HepG2 (cell line): Measurements from ENCODE around the gene WDR59. TPM values are rescaled to one million over a fixed set of nuclear protein-coding genes. Genes with fewer than 3 reads are reported as not detected.

Experiments
- ATAC-seq: fragments of 200-7000 bp; cut with Tn5 transposase; 3 replicates; pipeline ENCODE4 v1.9.1; 2020; ENCODE audit warnings: mild to moderate bottlenecking, moderate library complexity
- BruUV-seq: library from RNA; stranded (reverse); fragments of 400-500 nt; replicated peaks from 2 replicates; lab custom pipeline; 2021; lab: Mats Ljungman, UMichigan
- CTCF ChIA-PET: fragments of 300-600 bp; formaldehyde crosslinking; extraction: SDS; loops from one replicate; lab custom pipeline; 2021; ENCODE audit warnings: low total read pairs, inconsistent platforms, low intra/inter-chr PET ratio; lab: Yijun Ruan, JAX
- POLR2A ChIA-PET: fragments of 350-600 bp; sonication (Branson Sonifier 250); formaldehyde crosslinking; loops from one replicate; lab custom pipeline; 2020; ENCODE audit warnings: antibody characterized with exemption, inconsistent platforms; lab: Yijun Ruan, JAX
- DNase-seq: peaks from one replicate; pipeline ENCODE4 v3.0.0-alpha.2; 2015; ENCODE audit warnings: low spot score
- FAIRE-seq: peaks from 3 replicates; lab custom pipeline; 2011; peaks lifted over from hg19 to GRCh38; lab: Jason Lieb, UNC
- H2AFZ ChIP-seq: one replicate; pipeline ENCODE4 v1.6.1; 2011; ENCODE audit warnings: low read length, inconsistent platforms
- H3K27ac ChIP-seq: fragments of 300-600 bp; 3 replicates; pipeline ENCODE4 v1.8.0; 2011; ENCODE audit warnings: mixed run types, mild to moderate bottlenecking, mixed read lengths, low read length, inconsistent platforms; ENCODE audit not compliant: insufficient read depth; ENCODE audit errors: extremely low read length
- H3K27me3 ChIP-seq, 2 experiments: fragments of 200-600 bp in 1 of 2; 2 replicates in 1 of 2; 3 replicates in 1 of 2; pipeline versions ENCODE4 v1.6.0 to v1.8.0; 2011; ENCODE audit warnings: low read length in 2 of 2, mild to moderate bottlenecking in 2 of 2, moderate library complexity in 2 of 2, inconsistent platforms in 1 of 2; ENCODE audit not compliant: insufficient read depth in 2 of 2, control insufficient read depth in 1 of 2
- H3K36me3 ChIP-seq, 2 experiments: fragments of 200-600 bp in 1 of 2; replicated peaks in 1 of 2; 2 replicates in 1 of 2; 3 replicates in 1 of 2; pipeline versions ENCODE4 v1.5.1 to v1.8.0; 2011; ENCODE audit warnings: low read length in 2 of 2, inconsistent platforms in 1 of 2; ENCODE audit not compliant: insufficient read depth in 2 of 2, control insufficient read depth in 1 of 2
- H3K4me1 ChIP-seq: 2 replicates; pipeline ENCODE4 v1.5.1; 2012; ENCODE audit warnings: low read length, inconsistent platforms; ENCODE audit not compliant: insufficient read depth
- H3K4me2 ChIP-seq: 2 replicates; pipeline ENCODE4 v1.6.0; 2011; ENCODE audit warnings: low read depth, low read length, inconsistent platforms
- H3K4me3 ChIP-seq, 3 experiments: fragments of 200-600 bp in 1 of 3; sonication (generic), shearing (Covaris generic) in 1 of 3; replicated peaks in 1 of 3; 2 replicates each; pipeline ENCODE4 v1.5.1; 2011 to 2016; ENCODE audit warnings: low read length in 3 of 3, inconsistent platforms in 2 of 3, low read depth in 2 of 3, mild to moderate bottlenecking in 2 of 3, control low read depth in 1 of 3, mixed read lengths in 1 of 3; ENCODE audit not compliant: insufficient read depth in 1 of 3
- H3K79me2 ChIP-seq: one replicate; pipeline ENCODE4 v1.6.1; 2011; ENCODE audit warnings: low read length, inconsistent platforms; ENCODE audit not compliant: insufficient read depth
- H3K9ac ChIP-seq: 2 replicates; pipeline ENCODE4 v1.6.0; 2011; ENCODE audit warnings: mild to moderate bottlenecking, low read depth, low read length, inconsistent platforms; ENCODE audit not compliant: insufficient read depth
- H3K9me3 ChIP-seq: 2 replicates; pipeline ENCODE4 v1.5.1; 2012; ENCODE audit warnings: mild to moderate bottlenecking, low read length
- H4K20me1 ChIP-seq: 2 replicates; pipeline ENCODE4 v1.6.0; 2011; ENCODE audit warnings: inconsistent platforms, mild to moderate bottlenecking, low read length, moderate library complexity; ENCODE audit not compliant: insufficient read depth
- CENPT ChIP-seq: sonication (generic); formaldehyde crosslinking; IDR thresholded peaks from 2 replicates; pipeline ENCODE4 v1.8.0; 2022; ENCODE audit warnings: low read depth, mild to moderate bottlenecking, moderate library complexity, missing genetic modification reagents
- GPN1 ChIP-seq: sonication (generic); formaldehyde crosslinking; IDR thresholded peaks from 2 replicates; pipeline ENCODE4 v1.5.1; 2020; ENCODE audit warnings: missing genetic modification reagents, borderline replicate concordance
- HHEX ChIP-seq: IDR thresholded peaks from 2 replicates; pipeline ENCODE4 v1.6.1; 2016; ENCODE audit warnings: control low read depth
- HMG20A ChIP-seq: IDR thresholded peaks from 2 replicates; pipeline ENCODE4 v1.6.1; 2016; ENCODE audit warnings: borderline replicate concordance
- HNF4A ChIP-seq: sonication (generic); formaldehyde crosslinking; IDR thresholded peaks from 2 replicates; pipeline ENCODE4 v1.4.0; 2020; ENCODE audit warnings: missing genetic modification reagents
- PITX1 ChIP-seq: sonication (generic); formaldehyde crosslinking; IDR thresholded peaks from 2 replicates; pipeline ENCODE4 v1.5.1; 2020; ENCODE audit warnings: mild to moderate bottlenecking, missing genetic modification reagents
- SKI ChIP-seq: fragments of 450-650 bp; IDR thresholded peaks from one replicate; pipeline ENCODE4 v1.6.1; 2018; ENCODE audit warnings: mild to moderate bottlenecking; ENCODE audit not compliant: partially characterized antibody
- TAF1 ChIP-seq: sonication (generic); formaldehyde crosslinking; IDR thresholded peaks from 2 replicates; pipeline ENCODE4 v1.4.0; 2020; ENCODE audit warnings: missing genetic modification reagents
- ZNF138 ChIP-seq: sonication (generic); formaldehyde crosslinking; IDR thresholded peaks from 2 replicates; pipeline ENCODE4 v1.5.0; 2020; ENCODE audit warnings: mild to moderate bottlenecking, low read depth, missing genetic modification reagents
- ZNF256 ChIP-seq: sonication (generic); formaldehyde crosslinking; conservative IDR thresholded peaks from 2 replicates; pipeline ENCODE4 v1.4.0; 2020; ENCODE audit warnings: missing genetic modification reagents
- ZSCAN25 ChIP-seq: sonication (generic); formaldehyde crosslinking; IDR thresholded peaks from 2 replicates; pipeline ENCODE4 v1.8.0; 2022; ENCODE audit warnings: mild to moderate bottlenecking, missing genetic modification reagents
- WGBS: methylation state at CpG from one replicate; pipeline ENCODE4 v1.1.6; 2017; ENCODE audit warnings: low lambda C conversion rate; 5-methylcytosine and 5-hydroxymethylcytosine counted together
- in situ Hi-C: cut with HindIII; loops from 2 replicates; pipeline ENCODE4 v1.10.0; 2017; ENCODE audit warnings: low pct_unique_long_range_greater_than_20kb; ENCODE audit not compliant: extremely low pct_ligation_motif_present
- intact Hi-C: fragments of 100-400 bp; cut with micrococcal nuclease; formaldehyde crosslinking; loops from one replicate; pipeline ENCODE4 v1.10.0; 2022; ENCODE audit not compliant: unreplicated experiment
- polyA plus RNA-seq, 8 experiments: library from polyadenylated mRNA; depleted of rRNA in 3 of 8; stranded (reverse) in 7 of 8; unstranded in 1 of 8; fragments of >200 nt; fragmentation: Illumina TruSeq in 4 of 8; extraction: Trizol in 4 of 8; gene quantifications; 2 replicates each; pipeline versions ENCODE4 v1.2.1 to v1.2.3, GENCODE V29; 2011 to 2016; ENCODE audit warnings: low read depth in 4 of 8, missing spikeins in 1 of 8, mixed read lengths in 1 of 8; ENCODE audit not compliant: insufficient read depth in 1 of 8
- total RNA-seq, 5 experiments: library from RNA; depleted of rRNA; stranded (reverse); fragments of >200 nt; fragmentation: Illumina TruSeq; extraction: Trizol; gene quantifications; 2 replicates each; pipeline ENCODE4 v1.2.3, GENCODE V29; 2016; ENCODE audit warnings: low read depth in 1 of 5
- TF ChIP-seq, protein P1 (sequence below): sonication (generic); formaldehyde crosslinking; IDR thresholded peaks from 2 replicates; pipeline ENCODE4 v1.4.0; 2020; ENCODE audit warnings: mild to moderate bottlenecking, missing genetic modification reagents
- TF ChIP-seq, protein P2 (sequence below), 2 experiments: sonication (generic) in 1 of 2; formaldehyde crosslinking in 1 of 2; IDR thresholded peaks; 2 replicates each; pipeline versions ENCODE4 v1.5.1 to v1.6.1; 2011 to 2020; ENCODE audit warnings: borderline replicate concordance in 1 of 2, low read depth in 1 of 2, low read length in 1 of 2, mild to moderate bottlenecking in 1 of 2, missing genetic modification reagents in 1 of 2, moderate library complexity in 1 of 2

Gene WDR59
- total and polyA plus RNA-seq, 2 of the 13 experiments (the other 11 are each of a cell fraction or from before 2014, with no cell fraction given), result 65.2 to 306 TPM

DNA sequence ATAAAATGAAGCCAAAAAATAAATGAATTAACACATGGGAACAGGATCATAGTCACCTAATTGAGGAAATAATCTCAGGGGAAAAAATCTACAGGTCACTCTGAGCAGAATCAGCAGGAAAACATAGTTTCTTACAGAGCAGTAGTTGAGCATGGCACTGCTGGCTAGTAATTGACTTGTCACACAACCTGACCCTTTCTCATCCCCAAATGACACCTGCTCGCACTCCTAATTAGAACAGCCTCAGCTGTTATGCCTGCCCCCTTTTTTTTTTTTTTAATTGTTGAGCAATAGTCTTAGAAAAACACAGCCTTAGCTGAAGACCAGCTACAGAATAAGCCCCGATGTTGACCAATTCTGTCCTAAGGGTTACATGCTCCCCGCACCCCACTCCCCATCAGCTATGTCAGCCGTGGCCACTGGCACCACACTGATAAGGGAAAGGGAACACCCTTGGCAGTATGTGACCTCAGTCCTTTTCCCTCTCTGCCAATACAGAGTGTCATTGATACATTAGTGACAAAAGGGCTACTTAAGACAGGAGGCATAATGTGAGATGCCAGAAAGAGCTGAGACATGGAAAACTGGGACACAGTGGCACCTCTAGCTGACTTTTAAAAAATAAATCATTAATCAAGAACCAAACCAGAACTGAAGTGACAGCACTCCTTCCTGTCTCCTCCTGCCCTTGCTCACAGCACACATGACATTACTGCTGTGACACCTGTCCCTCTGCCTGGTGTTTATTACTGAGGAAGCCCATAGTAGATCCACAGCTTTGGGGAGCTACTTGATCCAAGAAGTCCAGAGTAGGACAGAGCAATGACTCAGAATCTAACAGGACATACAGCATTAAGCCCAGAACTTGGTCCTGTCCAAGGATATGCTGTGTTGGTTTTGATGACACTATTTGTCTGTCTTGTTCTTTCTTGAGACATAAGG lies 41.7 kb downstream of the WDR59 start:
- H3K27ac ChIP-seq, result no peak overlapping the region
- ChIA-PET CTCF (no interaction called here), POLR2A (no interaction called here)
- ATAC-seq (no peak), FAIRE-seq (no peak), DNase-seq (no peak)
- no peak overlapping the region for H3K4me3 ChIP-seq
- H3K4me2 ChIP-seq, result no peak overlapping the region
- no peaks in the 10 kb centered on the region for H3K9me3 ChIP-seq
- peaks cover 34 to 85% of the 10 kb centered on the region in 2 experiments for H3K36me3 ChIP-seq
- WGBS, result 96% methylated on average over 4 of the region's 4 CpGs
- BruUV-seq, result no TSS peak
- in situ Hi-C loops (no loop called here), intact Hi-C loops (no loop called here)
- no peak overlapping the region for H2AFZ ChIP-seq
- H3K79me2 ChIP-seq, result no peaks in the 10 kb centered on the region
- H3K4me1 ChIP-seq, result peaks cover 5% of the 10 kb centered on the region
- no peaks in the 10 kb centered on the region for H3K27me3 ChIP-seq
- no peaks in the 10 kb centered on the region for H4K20me1 ChIP-seq
- TF ChIP-seq ZNF138 (CRISPR knock-in tag) (no peak), SKI (no peak), PITX1 (CRISPR knock-in tag) (no peak), GPN1 (CRISPR knock-in tag) (no peak)
- H3K9ac ChIP-seq, result no peak overlapping the region

DNA sequence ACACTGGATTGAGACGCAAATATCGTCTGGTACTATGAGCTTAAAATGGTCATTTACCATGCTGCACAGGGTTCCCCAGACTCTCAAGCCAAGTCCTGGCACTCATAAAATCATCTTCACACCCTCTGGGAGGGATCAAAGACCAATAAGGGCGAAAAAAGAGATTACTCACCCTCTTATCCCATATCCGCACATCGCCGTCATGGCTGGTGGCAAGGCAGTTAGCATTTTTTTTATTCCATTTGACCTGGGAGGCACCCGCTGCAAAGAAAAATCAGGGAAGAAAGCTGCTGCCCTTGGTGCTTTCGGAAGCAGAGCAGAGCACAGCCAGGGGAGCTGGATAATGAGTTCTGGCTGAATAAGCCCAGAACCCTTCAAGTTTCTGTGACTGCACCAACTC lies 42.4 kb downstream of the WDR59 start:
- ATAC-seq, result no peak
- in situ Hi-C loops, result no loop called here
- Histone ChIP-seq H3K4me3 (no peak overlapping the region), H4K20me1 (no peaks in the 10 kb centered on the region), H3K9me3 (no peaks in the 10 kb centered on the region), H3K27ac (no peak overlapping the region), H3K79me2 (no peaks in the 10 kb centered on the region), H3K4me1 (no peaks in the 10 kb centered on the region), H3K36me3 (peaks cover 39 to 85% of the 10 kb centered on the region in 2 experiments), H3K9ac (no peak overlapping the region), H3K4me2 (no peak overlapping the region), H3K27me3 (no peaks in the 10 kb centered on the region), H2AFZ (no peak overlapping the region)
- 94% methylated on average over 8 of the region's 8 CpGs for WGBS
- CTCF ChIA-PET, result no interaction called here
- intact Hi-C loops, result no loop called here
- no TSS peak for BruUV-seq
- TF ChIP-seq HMG20A (no peak), CENPT (CRISPR knock-in tag) (no peak), TAF1 (CRISPR knock-in tag) (no peak), HHEX (CRISPR knock-in tag) (no peak), ZSCAN25 (CRISPR knock-in tag) (no peak), HNF4A (CRISPR knock-in tag) (no peak), ZNF256 (CRISPR knock-in tag) (no peak)
- TF ChIP-seq, protein P1, sequence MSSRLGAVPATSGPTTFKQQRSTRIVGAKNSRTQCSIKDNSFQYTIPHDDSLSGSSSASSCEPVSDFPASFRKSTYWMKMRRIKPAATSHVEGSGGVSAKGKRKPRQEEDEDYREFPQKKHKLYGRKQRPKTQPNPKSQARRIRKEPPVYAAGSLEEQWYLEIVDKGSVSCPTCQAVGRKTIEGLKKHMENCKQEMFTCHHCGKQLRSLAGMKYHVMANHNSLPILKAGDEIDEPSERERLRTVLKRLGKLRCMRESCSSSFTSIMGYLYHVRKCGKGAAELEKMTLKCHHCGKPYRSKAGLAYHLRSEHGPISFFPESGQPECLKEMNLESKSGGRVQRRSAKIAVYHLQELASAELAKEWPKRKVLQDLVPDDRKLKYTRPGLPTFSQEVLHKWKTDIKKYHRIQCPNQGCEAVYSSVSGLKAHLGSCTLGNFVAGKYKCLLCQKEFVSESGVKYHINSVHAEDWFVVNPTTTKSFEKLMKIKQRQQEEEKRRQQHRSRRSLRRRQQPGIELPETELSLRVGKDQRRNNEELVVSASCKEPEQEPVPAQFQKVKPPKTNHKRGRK (CRISPR knock-in tag), result no peak
- TF ChIP-seq, protein P2, sequence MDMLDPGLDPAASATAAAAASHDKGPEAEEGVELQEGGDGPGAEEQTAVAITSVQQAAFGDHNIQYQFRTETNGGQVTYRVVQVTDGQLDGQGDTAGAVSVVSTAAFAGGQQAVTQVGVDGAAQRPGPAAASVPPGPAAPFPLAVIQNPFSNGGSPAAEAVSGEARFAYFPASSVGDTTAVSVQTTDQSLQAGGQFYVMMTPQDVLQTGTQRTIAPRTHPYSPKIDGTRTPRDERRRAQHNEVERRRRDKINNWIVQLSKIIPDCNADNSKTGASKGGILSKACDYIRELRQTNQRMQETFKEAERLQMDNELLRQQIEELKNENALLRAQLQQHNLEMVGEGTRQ (IDR thresholded peaks at IDR 0.05; ENCODE audit: low read depth, low read length), result no peak
- TF ChIP-seq, protein P2 (CRISPR knock-in tag; IDR thresholded peaks at IDR 0.05; ENCODE audit: borderline replicate concordance), result no peak
- POLR2A ChIA-PET, result no interaction called here
- DNase-seq, result no peak
- FAIRE-seq, result no peak
